HUES48 (cell line): ENCODE results near the gene PIK3R4.

ENCODE experiments used
- H3K27ac ChIP-seq: one replicate; pipeline ENCODE4 v1.7.0; 2013; ENCODE audit warnings: low read depth, low read length, inconsistent platforms
- H3K27me3 ChIP-seq: 2 replicates; pipeline ENCODE4 v1.6.1; 2013; ENCODE audit warnings: mild to moderate bottlenecking, low read length; ENCODE audit not compliant: control insufficient read depth, insufficient read depth
- H3K36me3 ChIP-seq: 2 replicates; pipeline ENCODE4 v1.6.1; 2013; ENCODE audit warnings: low read length; ENCODE audit not compliant: control insufficient read depth, insufficient read depth
- H3K4me1 ChIP-seq: 2 replicates; pipeline ENCODE4 v1.6.1; 2013; ENCODE audit warnings: mild to moderate bottlenecking, low read length; ENCODE audit not compliant: control insufficient read depth, insufficient read depth
- H3K4me3 ChIP-seq: 2 replicates; pipeline ENCODE4 v1.5.1; 2013; ENCODE audit warnings: mild to moderate bottlenecking, low read depth, low read length
- H3K9ac ChIP-seq: 2 replicates; pipeline ENCODE4 v1.6.1; 2013; ENCODE audit warnings: mild to moderate bottlenecking, low read depth, low read length, moderate library complexity
- H3K9me3 ChIP-seq: 2 replicates; pipeline ENCODE4 v1.6.1; 2013; ENCODE audit warnings: low read length; ENCODE audit not compliant: control insufficient read depth, insufficient read depth

The PIK3R4 gene

GRCh38 chr3:130741946-130742610, 4.6 kb downstream of the PIK3R4 start:
- Histone ChIP-seq H3K4me1 (no peaks in the 10 kb centered on the region; the same call in 1 of the 2 replicates), H3K9ac (no peak overlapping the region), H3K9me3 (no peaks in the 10 kb centered on the region), H3K27ac (no peak overlapping the region), H3K4me3 (no peak overlapping the region), H3K36me3 (peaks cover 25% of the 10 kb centered on the region), H3K27me3 (no peaks in the 10 kb centered on the region)

DNA sequence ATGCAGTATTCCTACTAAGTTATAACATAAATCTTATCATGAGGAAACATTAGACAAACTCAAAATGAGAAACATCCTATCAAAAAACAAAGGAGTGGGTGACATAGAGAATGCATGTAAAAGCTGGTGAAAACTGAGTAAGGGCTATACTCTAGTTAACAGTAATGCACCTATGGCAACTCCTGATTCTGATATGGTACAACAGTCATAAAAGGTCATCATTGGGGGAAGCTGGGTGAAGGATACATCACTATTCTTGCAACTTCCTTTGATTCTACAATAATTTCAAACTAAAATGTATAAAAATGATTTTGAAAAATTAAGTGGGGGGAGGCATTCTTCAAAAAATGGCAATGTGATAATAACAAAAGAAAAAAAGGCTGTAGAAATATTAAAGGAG, 6.8 kb downstream of the PIK3R4 start:
- no peak overlapping the region for H3K4me3 ChIP-seq
- H3K36me3 ChIP-seq, result peaks cover 35% of the 10 kb centered on the region

DNA sequence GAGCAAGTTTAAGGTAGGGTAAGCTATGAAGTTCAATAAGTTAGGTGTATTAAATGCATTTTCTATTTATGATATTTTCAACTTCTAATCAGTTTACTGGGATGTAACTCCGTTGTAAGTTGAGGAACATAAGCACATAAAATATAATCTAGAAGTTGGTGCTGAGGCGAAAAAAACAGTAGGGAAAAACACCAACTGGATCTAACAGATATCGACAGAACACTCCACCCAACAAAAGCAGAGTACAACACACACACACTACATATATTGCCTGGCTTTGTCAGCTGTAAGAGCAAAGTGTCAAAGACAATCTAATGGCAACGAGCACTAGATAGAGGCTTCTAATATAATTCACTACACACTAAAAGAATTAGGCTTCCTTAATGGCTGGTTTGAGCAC, 8.4 kb downstream of the PIK3R4 start:
- Histone ChIP-seq H3K27me3 (no peaks in the 10 kb centered on the region), H3K27ac (no peak overlapping the region), H3K4me3 (no peak overlapping the region), H3K4me1 (no peaks in the 10 kb centered on the region), H3K9me3 (no peaks in the 10 kb centered on the region), H3K9ac (no peak overlapping the region), H3K36me3 (peaks cover 35% of the 10 kb centered on the region)

More for the DNA sequence above, 6.8 kb downstream of the PIK3R4 start:
- H3K27ac ChIP-seq, result no peak overlapping the region
- H3K9me3 ChIP-seq, result no peaks in the 10 kb centered on the region
- no peaks in the 10 kb centered on the region for H3K4me1 ChIP-seq
- H3K27me3 ChIP-seq, result no peaks in the 10 kb centered on the region
- no peak overlapping the region for H3K9ac ChIP-seq

GRCh38 chr3:130737622-130738021, 9.0 kb downstream of the PIK3R4 start:
- Histone ChIP-seq H3K36me3 (peaks cover 40% of the 10 kb centered on the region), H3K27ac (no peak overlapping the region), H3K27me3 (no peaks in the 10 kb centered on the region), H3K4me1 (no peaks in the 10 kb centered on the region), H3K9me3 (no peaks in the 10 kb centered on the region), H3K9ac (no peak overlapping the region), H3K4me3 (no peak overlapping the region)

DNA sequence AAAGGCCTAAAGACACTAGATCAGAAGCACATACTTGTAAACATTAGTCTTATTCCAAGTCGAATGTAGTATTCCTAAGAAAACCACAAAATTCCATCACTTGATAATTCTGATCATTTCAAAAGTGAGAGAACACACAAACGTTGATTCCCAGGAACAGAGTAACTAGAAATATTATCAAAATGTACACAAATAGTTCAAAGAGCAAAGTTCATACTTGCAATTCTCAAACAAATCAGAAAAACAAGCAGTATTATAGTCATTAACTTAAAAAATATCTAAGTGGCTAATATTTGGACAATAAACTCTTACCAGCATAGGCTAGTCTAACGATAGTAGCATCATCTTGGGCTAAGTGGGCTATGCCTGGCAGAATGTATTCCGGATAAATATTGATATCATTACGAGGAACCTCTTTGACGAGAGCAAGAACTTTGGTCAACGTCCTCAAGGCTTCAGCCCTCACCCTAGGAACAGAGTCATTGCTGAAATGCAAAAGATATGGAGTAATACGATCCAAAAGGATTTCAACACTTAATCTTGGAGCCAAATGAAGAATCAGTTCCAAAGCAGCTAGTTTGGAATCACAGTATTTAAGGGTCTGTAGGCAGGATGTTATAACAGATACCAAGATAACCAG, 13.3 kb downstream of the PIK3R4 start:
- no peak overlapping the region for H3K27ac ChIP-seq

DNA sequence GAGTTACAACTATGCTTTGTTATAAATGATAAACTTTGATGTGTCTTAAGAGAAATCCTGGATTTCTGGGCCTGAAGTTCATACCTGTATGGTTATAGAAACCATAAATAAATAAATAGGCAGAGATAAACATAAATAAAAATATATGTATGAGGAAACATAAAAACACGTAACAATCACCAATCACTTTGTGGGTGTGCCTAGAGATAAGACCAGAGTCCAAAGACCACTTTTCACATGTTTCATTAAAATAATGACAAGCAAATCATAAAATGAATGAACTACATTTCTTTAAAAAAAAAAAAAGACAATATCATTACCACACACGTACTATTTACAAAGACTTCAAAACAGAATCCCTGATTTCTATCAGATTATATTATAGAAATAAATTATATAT, 14.1 kb downstream of the PIK3R4 start:
- Histone ChIP-seq H3K9ac (no peak overlapping the region), H3K27ac (no peak overlapping the region), H3K27me3 (no peaks in the 10 kb centered on the region), H3K4me1 (no peaks in the 10 kb centered on the region), H3K36me3 (peaks cover 59% of the 10 kb centered on the region), H3K9me3 (no peaks in the 10 kb centered on the region), H3K4me3 (no peak overlapping the region)

More for the DNA sequence above, 13.3 kb downstream of the PIK3R4 start:
- H3K4me1 ChIP-seq, result no peaks in the 10 kb centered on the region
- no peak overlapping the region for H3K9ac ChIP-seq
- no peaks in the 10 kb centered on the region for H3K9me3 ChIP-seq
- H3K4me3 ChIP-seq, result no peak overlapping the region
- H3K36me3 ChIP-seq, result peaks cover 53% of the 10 kb centered on the region
- no peaks in the 10 kb centered on the region for H3K27me3 ChIP-seq

DNA sequence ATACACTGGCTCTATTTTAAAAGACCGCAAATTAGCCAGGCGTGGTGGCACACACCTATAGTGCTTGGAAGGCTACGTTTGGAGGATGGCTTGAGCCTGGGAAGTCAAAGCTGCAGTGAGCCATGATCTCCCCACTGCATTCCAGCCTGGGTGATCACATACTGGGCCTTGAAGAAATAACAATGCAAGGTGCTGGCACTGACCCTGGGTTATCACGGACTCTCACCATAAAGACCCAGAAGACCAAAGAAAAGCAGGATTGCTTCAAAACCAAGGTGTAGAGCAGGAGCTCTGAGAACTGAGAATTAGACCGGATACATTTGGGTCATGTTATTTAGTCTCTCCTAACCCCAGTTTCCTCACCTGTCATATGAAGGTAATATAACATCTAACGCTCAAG, 14.8 kb downstream of the PIK3R4 start:
- Histone ChIP-seq H3K27ac (no peak overlapping the region), H3K27me3 (no peaks in the 10 kb centered on the region), H3K36me3 (peaks cover 59% of the 10 kb centered on the region), H3K4me1 (no peaks in the 10 kb centered on the region), H3K9ac (no peak overlapping the region), H3K9me3 (no peaks in the 10 kb centered on the region), H3K4me3 (no peak overlapping the region)

DNA sequence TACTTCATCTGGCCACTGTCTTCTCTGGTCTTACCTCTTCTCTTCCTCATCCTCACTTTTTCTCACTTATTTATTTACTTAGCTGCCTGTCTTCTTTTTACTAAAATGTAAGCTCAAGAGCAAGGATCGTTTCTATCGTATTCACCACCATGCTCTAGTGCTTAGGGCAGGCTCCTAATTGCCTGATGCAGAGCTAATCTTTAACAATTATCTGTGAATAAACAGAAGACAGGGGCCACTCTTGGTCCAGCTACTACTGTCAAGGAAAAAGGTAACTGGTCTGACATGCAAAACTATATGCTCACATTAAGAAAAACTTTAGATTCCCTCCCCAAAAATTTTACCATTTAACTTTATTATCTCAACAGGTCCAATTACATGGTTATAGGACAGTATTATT, 17.5 kb downstream of the PIK3R4 start:
- H3K9ac ChIP-seq, result no peak overlapping the region
- H3K4me3 ChIP-seq, result no peak overlapping the region
- peaks cover 41% of the 10 kb centered on the region for H3K36me3 ChIP-seq
- no peaks in the 10 kb centered on the region for H3K9me3 ChIP-seq
- no peaks in the 10 kb centered on the region for H3K4me1 ChIP-seq
- no peaks in the 10 kb centered on the region for H3K27me3 ChIP-seq
- no peak overlapping the region for H3K27ac ChIP-seq

- no peak overlapping the region for H3K27ac ChIP-seq
- no peak overlapping the region for H3K4me3 ChIP-seq
- H3K4me1 ChIP-seq, result no peaks in the 10 kb centered on the region
- H3K27me3 ChIP-seq, result no peaks in the 10 kb centered on the region
- no peaks in the 10 kb centered on the region for H3K9me3 ChIP-seq
- peaks cover 36% of the 10 kb centered on the region for H3K36me3 ChIP-seq
- no peak overlapping the region for H3K9ac ChIP-seq
These were observed 18.6 kb downstream of the PIK3R4 start for GRCh38 chr3:130728037-130728436.

DNA sequence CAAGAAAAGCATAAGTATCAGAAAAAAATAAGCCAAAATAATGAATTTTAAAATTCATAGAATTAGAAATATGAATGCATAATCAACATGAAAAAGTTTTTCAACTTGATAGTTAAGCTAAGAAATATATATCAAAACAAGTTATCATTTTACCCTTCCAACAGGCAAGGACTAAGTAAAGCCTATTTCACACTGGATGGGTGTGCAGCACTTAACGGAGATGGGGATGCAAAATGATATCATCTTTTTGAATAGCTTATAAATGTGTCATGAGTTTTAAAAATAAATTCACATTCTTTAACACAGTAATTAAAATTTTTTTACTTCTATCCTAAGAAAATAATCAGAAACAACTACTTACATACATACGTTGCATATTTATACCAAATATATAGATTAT, 20.9 kb downstream of the PIK3R4 start:
- H3K27ac ChIP-seq, result no peak overlapping the region
- H3K4me3 ChIP-seq, result no peak overlapping the region
- H3K27me3 ChIP-seq, result no peaks in the 10 kb centered on the region
- no peak overlapping the region for H3K9ac ChIP-seq
- H3K36me3 ChIP-seq, result peaks cover 33% of the 10 kb centered on the region
- H3K9me3 ChIP-seq, result no peaks in the 10 kb centered on the region
- no peaks in the 10 kb centered on the region for H3K4me1 ChIP-seq

DNA sequence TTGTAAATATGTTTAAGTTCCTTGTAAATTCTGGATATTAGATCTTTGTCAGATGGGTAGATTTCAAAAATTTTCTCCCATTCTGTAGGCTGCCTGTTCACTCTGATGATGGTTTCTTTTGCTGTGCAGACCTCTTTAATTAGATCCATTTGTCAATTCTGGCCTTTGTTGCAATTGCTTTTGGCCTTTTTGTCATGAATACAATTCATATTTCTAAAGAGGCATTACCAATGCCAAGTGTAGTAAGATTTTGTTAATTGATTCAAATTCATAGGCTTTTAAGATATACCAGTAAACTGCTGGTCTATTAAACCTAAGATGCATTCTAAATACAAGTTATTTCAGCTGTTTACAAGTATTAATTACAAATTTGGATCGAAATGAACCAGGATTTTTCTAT, 31.0 kb downstream of the PIK3R4 start:
- H3K9me3 ChIP-seq, result no peaks in the 10 kb centered on the region
- H3K36me3 ChIP-seq, result peaks cover 43% of the 10 kb centered on the region
- H3K27ac ChIP-seq, result no peak overlapping the region
- H3K4me3 ChIP-seq, result no peak overlapping the region
- H3K4me1 ChIP-seq, result no peaks in the 10 kb centered on the region
- no peak overlapping the region for H3K9ac ChIP-seq
- no peaks in the 10 kb centered on the region for H3K27me3 ChIP-seq
